ENCODE measurements around the gene ARHGAP8.

- TF ChIP-seq POLR2A (IDR thresholded peaks at IDR 0.05), result no peak
- no peak for TF ChIP-seq CTCF (IDR thresholded peaks at IDR 0.05)
- TF ChIP-seq POLR2AphosphoS5 (IDR thresholded peaks at IDR 0.05), result no peak
Measured at GRCh38 chr22:44807915-44808690, 55.7 kb downstream of the ARHGAP8 start.

All from prostate gland (tissue), 2 donors.